Lower lobe of right lung (tissue), 2 donors: Measurements from ENCODE around the gene ANO8. TPM values are rescaled to one million over a fixed set of nuclear protein-coding genes. Genes with fewer than 3 reads are reported as not detected.

Experiments
- ATAC-seq, 2 donors: fragments of 200-7000 bp; cut with Tn5 transposase; one replicate each; pipeline ENCODE4 v1.9.1; 2020 to 2022; ENCODE audit warnings: mild to moderate bottlenecking in 2 of 2, moderate library complexity in 2 of 2
- DNase-seq: peaks from one replicate; pipeline ENCODE4 v3.0.0-alpha.2; 2020
- H3K27ac ChIP-seq: fragments of 200-600 bp; one replicate; pipeline ENCODE4 v1.8.0; 2022
- H3K27me3 ChIP-seq: fragments of 200-600 bp; one replicate; pipeline ENCODE4 v1.8.0; 2022; ENCODE audit warnings: low read depth
- H3K36me3 ChIP-seq: fragments of 200-600 bp; one replicate; pipeline ENCODE4 v1.8.0; 2022; ENCODE audit warnings: mild to moderate bottlenecking
- H3K4me1 ChIP-seq: fragments of 200-600 bp; one replicate; pipeline ENCODE4 v1.8.0; 2022
- H3K4me3 ChIP-seq: fragments of 200-600 bp; one replicate; pipeline ENCODE4 v1.8.0; 2022; ENCODE audit warnings: mild to moderate bottlenecking
- H3K9me3 ChIP-seq: fragments of 200-600 bp; one replicate; pipeline ENCODE4 v1.8.0; 2022
- intact Hi-C: fragments of 100-400 bp; cut with DNase I; formaldehyde crosslinking; loops from one replicate; pipeline ENCODE4 v1.11.0; 2022
- total RNA-seq: library from RNA; stranded (reverse); fragmentation: NEBNext Ultra II Directional; extraction: Animal tissue kit (Norgen Biotek cat#: 25700); gene quantifications from one replicate; pipeline ENCODE4 v1.2.1, GENCODE V29; 2021
- TF ChIP-seq, protein P1 (sequence below): fragments of 200-600 bp; IDR thresholded peaks from one replicate; pipeline ENCODE4 v1.8.0; 2022; ENCODE audit warnings: antibody characterized with exemption, mild to moderate bottlenecking
- donor health status: DM: no; HTN: yes; CAD: no; lungs with severe emphysema.

ANO8 gene
- total RNA-seq, 1 donor from 2014 or later = 16.6 TPM

- intact Hi-C loops = no loop called here
- TF ChIP-seq, protein P1, sequence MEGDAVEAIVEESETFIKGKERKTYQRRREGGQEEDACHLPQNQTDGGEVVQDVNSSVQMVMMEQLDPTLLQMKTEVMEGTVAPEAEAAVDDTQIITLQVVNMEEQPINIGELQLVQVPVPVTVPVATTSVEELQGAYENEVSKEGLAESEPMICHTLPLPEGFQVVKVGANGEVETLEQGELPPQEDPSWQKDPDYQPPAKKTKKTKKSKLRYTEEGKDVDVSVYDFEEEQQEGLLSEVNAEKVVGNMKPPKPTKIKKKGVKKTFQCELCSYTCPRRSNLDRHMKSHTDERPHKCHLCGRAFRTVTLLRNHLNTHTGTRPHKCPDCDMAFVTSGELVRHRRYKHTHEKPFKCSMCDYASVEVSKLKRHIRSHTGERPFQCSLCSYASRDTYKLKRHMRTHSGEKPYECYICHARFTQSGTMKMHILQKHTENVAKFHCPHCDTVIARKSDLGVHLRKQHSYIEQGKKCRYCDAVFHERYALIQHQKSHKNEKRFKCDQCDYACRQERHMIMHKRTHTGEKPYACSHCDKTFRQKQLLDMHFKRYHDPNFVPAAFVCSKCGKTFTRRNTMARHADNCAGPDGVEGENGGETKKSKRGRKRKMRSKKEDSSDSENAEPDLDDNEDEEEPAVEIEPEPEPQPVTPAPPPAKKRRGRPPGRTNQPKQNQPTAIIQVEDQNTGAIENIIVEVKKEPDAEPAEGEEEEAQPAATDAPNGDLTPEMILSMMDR = no peak
- DNase-seq = no peak
Observed at GRCh38 chr19:17341386-17341785, 6.7 kb upstream of the ANO8 start.

GRCh38 chr19:17340871-17341357, 6.3 kb upstream of the ANO8 start:
- H3K9me3 ChIP-seq = no peaks in the 10 kb centered on the region
- H3K36me3 ChIP-seq = peaks cover 8% of the 10 kb centered on the region
- ATAC-seq (no peak), DNase-seq (no peak)
- TF ChIP-seq, protein P1 = no peak
- no peaks in the 10 kb centered on the region for H3K27me3 ChIP-seq
- H3K27ac ChIP-seq = no peak overlapping the region
- peaks cover 15% of the 10 kb centered on the region for H3K4me1 ChIP-seq
- H3K4me3 ChIP-seq = no peak overlapping the region
- intact Hi-C loops = no loop called here

More at GRCh38 chr19:17341386-17341785, 6.7 kb upstream of the ANO8 start:
- no peak overlapping the region for H3K4me3 ChIP-seq
- ATAC-seq = no peak
- H3K9me3 ChIP-seq = no peaks in the 10 kb centered on the region
- peaks cover 15% of the 10 kb centered on the region for H3K4me1 ChIP-seq
- H3K27me3 ChIP-seq = no peaks in the 10 kb centered on the region
- H3K27ac ChIP-seq = no peak overlapping the region
- peaks cover 8% of the 10 kb centered on the region for H3K36me3 ChIP-seq

- Histone ChIP-seq H3K4me3 (no peak overlapping the region), H3K27ac (no peak overlapping the region), H3K27me3 (no peaks in the 10 kb centered on the region), H3K4me1 (peaks cover 19% of the 10 kb centered on the region), H3K36me3 (peaks cover 8% of the 10 kb centered on the region), H3K9me3 (no peaks in the 10 kb centered on the region)
- ATAC-seq (no peak), DNase-seq (no peak)
- intact Hi-C loops = no loop called here
- TF ChIP-seq, protein P1 = no peak
Observed at GRCh38 chr19:17340302-17340870, 5.7 kb upstream of the ANO8 start.

DNA sequence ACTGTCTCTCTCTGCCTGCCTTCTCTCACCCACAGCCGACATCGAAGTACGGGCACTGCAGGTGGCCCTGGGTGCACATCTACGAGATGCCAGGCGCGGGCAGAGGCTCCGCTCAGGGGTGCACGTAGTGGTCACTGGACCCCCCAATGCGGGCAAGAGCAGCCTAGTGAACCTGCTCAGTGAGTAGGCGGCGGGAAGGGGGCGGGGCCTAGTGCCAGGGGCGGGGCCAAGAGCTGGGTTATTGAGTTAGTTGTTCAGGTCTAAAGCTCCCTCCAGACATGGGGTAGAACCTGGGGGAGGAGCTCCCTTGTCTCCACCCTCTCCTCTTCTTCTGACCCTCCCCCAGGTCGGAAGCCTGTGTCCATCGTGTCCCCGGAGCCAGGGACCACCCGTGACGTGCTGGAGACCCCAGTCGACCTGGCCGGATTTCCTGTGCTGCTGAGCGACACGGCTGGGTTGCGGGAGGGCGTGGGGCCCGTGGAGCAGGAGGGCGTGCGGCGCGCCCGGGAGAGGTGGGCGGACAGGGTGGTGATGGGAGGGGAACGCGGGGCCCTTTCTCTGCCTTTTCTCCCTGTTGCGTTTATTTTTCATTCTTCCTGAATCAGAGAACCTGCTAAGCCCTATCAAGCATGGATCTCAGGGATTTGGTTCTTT, 4.6 kb upstream of the ANO8 start:
- ATAC-seq = no peak
- Histone ChIP-seq H3K9me3 (no peaks in the 10 kb centered on the region), H3K27ac (no peak overlapping the region), H3K4me1 (peaks cover 25% of the 10 kb centered on the region), H3K27me3 (no peaks in the 10 kb centered on the region), H3K4me3 (no peak overlapping the region), H3K36me3 (peaks cover 8% of the 10 kb centered on the region)
- intact Hi-C loops = no loop called here
- DNase-seq = no peak
- TF ChIP-seq, protein P1 = no peak

DNA sequence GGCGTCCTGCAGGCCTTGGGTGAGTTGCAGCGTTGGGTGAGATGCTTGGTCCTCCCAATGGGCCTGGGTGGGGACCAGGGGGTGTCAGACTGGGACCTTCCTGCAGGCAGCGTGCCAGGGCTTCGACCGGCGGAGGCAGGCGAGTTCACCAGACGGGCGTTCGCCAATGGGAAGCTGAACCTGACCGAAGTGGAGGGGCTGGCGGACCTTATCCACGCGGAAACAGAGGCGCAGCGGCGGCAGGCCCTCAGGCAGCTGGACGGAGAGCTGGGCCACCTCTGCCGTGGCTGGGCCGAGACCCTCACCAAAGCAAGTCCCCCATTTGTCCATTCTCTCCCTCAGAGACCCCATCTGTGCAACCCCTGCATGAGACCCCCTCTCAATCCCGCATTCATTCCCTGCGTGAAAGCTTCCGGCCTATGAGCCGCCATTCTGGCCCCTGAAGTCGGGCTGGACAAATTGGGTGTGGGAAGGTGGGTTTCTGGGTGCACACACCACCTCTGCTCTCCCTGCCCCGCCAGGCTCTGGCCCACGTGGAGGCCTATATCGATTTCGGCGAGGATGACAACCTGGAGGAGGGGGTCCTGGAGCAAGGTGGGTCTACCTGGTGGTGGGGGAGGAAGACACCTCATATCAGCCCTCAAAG, 3.9 kb upstream of the ANO8 start:
- Histone ChIP-seq H3K4me3 (no peak overlapping the region), H3K4me1 (peaks cover 32% of the 10 kb centered on the region), H3K36me3 (peaks cover 8% of the 10 kb centered on the region), H3K27ac (no peak overlapping the region), H3K27me3 (no peaks in the 10 kb centered on the region), H3K9me3 (no peaks in the 10 kb centered on the region)
- TF ChIP-seq, protein P1 = no peak
- intact Hi-C loops = no loop called here
- DNase-seq = no peak
- ATAC-seq = no peak
